ENCODE measurements around the gene PDCD6IP. TPM values are rescaled to one million over a fixed set of nuclear protein-coding genes. Genes with fewer than 3 reads are reported as not detected.

The PDCD6IP gene
- total and polyA plus RNA-seq, 2 donors = 74.3 to 250 TPM

DNA sequence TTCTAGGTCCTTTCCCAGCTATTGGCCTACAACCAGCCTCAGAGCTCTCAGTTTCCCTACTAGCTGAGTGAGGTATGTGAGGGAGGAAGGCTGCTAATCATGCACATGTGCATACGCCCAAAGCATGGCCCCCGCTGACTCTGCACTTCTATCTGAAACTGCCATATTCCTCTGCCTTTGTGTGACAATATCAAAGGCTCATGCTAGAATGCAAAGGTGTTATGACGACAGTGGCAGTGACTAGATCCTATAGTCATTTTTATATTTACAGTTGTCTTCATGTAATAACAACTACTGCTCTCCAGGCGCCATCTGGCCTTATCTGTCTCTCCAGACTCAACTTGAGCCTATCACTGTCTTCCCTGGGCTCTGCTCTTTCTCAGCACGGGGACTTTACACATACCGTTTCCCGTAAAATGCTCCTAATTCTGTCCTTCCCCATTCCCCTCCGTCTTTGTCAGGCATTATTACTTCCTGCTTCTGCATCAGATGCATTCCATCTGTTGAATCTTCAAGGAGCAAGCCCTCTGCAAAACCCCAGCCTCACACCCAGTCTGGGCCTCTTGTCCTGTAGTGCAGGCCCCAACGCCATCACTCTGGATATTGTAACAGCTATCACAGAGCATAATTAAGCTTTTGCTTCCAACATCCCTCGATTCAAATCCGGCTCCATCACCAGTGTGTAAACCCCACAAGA lies 102.5 kb downstream of the PDCD6IP start:
- no peak overlapping the region for H3K27ac ChIP-seq (ENCODE audit: low read depth)
- DNase-seq (ENCODE audit: extremely low spot score) = no peak
- 51% methylated on average over 11 of the region's 11 CpGs for WGBS
- H3K36me3 ChIP-seq (ENCODE audit: insufficient read depth) = no peaks in the 10 kb centered on the region
- no peak overlapping the region for H3K4me3 ChIP-seq (ENCODE audit: low read depth, low read length)
- no peaks in the 10 kb centered on the region for H3K4me1 ChIP-seq (ENCODE audit: insufficient read depth)

DNA sequence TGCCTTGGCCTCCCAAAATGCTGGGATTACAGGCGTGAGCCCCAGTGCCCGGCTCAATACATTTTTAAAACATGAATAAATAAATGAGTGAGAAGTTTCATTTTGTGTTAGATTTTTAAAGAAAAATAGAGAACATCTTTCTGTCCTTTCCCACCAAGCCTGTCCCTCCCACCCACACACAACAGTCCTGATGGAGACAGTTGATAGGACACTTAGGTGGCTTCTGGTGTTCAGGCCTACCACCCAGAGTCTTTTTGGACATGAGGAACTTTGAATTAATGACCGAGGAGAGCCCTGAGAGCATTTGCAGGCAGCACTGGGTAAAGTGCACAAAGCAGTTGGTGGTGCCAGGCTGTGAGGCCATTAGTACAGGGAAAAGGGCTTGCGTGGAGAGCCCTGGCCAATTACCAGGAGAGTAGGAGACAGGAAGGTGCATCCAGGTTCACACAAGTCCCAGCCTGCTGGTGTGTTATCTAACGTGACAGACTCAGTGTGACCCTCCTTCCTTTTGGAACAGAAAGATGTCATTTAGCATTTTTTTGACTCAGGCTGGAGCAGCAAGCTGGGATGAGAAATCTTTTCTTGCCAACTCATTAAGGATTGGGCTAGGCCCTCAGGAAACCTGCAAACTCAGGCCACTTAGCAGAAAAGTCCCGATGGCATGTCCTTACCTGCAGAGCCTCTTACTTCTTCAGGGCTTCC lies 103.6 kb downstream of the PDCD6IP start:
- no peak overlapping the region for H3K27ac ChIP-seq (ENCODE audit: low read depth)
- no peaks in the 10 kb centered on the region for H3K36me3 ChIP-seq (ENCODE audit: insufficient read depth)
- WGBS = 85% methylated on average over 6 of the region's 6 CpGs
- DNase-seq (ENCODE audit: extremely low spot score) = no peak
- no peaks in the 10 kb centered on the region for H3K4me1 ChIP-seq (ENCODE audit: insufficient read depth)
- no peak overlapping the region for H3K4me3 ChIP-seq (ENCODE audit: low read depth, low read length)

DNA sequence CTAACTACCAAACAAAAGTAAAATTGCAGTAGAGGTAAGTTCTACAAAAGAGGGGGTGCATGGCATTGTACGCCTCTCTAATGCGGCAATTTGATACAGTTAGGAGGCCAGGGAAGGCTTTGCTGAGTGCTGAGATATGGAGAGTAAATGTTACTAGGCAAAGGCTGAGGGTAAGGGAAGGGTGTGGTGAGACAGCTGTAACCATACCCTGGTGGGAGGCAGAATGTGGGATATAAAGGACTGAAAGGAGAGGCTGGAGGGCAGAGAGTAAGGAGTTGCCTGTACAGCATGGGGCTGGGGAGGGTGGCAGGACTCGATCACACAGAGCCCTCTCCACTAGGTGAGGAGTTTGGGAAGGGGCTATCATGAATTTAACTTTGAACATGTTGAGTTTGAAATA lies 106.3 kb downstream of the PDCD6IP start:
- no peak overlapping the region for H3K27ac ChIP-seq (ENCODE audit: low read depth)
- DNase-seq (ENCODE audit: extremely low spot score) = no peak
- 96% methylated on average over 3 of the region's 3 CpGs for WGBS

DNA sequence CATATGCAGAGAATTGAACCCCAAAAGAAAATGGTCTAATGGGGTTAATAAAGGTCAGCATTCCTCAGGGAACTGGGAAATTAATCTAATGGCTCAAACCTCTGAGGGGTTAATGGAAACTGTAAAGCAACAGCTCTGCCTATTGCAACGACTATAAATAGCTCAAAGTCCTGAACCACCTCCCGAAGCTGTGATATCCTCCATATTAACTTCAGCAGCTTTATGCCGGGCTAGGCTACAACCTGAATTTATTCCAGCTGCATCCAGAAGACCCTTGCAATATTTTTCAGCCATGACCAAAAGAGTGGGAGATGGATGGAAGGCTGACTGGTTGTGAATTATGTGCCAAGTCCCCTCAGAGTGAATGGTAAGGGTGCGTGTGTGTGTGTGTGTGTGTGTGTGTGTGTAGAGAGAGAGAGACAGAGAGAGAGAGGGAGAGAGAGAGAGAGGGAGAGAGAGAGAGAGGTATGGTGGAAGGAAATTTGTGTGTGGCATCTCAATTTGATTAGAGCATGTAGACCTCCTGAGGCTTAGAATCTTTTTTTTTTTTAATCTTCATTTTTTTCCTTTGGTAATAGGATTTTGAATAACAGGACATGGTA lies 109.9 kb downstream of the PDCD6IP start:
- Histone ChIP-seq H3K4me3 (ENCODE audit: low read depth, low read length) (no peak overlapping the region), H3K27ac (ENCODE audit: low read depth) (no peak overlapping the region), H3K36me3 (ENCODE audit: insufficient read depth) (no peaks in the 10 kb centered on the region), H3K4me1 (ENCODE audit: insufficient read depth) (no peaks in the 10 kb centered on the region)
- 34% methylated on average over 4 of the region's 4 CpGs for WGBS
- DNase-seq (ENCODE audit: extremely low spot score) = no peak

More for the DNA sequence above, 106.3 kb downstream of the PDCD6IP start:
- Histone ChIP-seq H3K4me1 (ENCODE audit: insufficient read depth) (no peaks in the 10 kb centered on the region), H3K36me3 (ENCODE audit: insufficient read depth) (no peaks in the 10 kb centered on the region), H3K4me3 (ENCODE audit: low read depth, low read length) (no peak overlapping the region)

DNA sequence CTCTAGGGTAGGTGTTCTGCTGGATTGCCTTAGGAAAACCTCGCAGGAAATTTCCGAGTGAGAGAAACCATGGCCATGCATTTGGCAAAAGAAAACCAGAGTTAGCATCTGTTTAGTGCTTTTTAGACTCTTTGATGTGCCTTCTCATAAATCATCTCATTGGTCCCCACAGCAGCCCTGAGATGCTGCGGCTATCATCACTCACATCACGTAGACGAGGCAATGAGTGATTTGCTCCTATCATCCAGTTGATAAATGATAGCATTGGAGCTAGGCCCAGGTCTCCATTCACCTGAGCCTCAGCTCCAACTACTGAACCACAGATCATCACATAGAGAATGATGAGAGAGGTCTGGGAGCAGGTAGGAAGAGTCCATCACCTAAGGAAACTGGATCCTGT lies 111.1 kb downstream of the PDCD6IP start:
- H3K27ac ChIP-seq (ENCODE audit: low read depth) = no peak overlapping the region
- no peak for DNase-seq (ENCODE audit: extremely low spot score)
- H3K4me3 ChIP-seq (ENCODE audit: low read depth, low read length) = no peak overlapping the region
- H3K4me1 ChIP-seq (ENCODE audit: insufficient read depth) = no peaks in the 10 kb centered on the region
- no peaks in the 10 kb centered on the region for H3K36me3 ChIP-seq (ENCODE audit: insufficient read depth)
- WGBS = 80% methylated on average over 5 of the region's 5 CpGs

DNA sequence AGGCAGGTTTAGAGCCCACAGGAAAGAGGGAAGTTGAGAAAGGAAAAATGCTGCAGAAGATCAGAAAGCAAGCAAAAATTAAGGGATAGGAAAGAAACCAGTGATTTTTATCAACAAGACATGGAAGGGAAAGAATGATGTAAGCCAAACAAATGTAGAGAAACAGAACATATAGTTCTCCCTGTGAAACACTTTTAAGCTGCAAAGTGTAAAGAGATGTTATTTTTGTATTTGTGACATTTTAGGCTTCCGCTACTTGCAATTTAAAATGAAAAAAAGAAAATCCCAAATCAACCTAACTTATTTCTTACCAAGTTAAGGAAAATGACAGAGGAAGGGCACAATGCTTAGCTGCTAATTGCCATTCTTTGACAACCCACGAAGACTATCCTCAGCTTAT lies 111.6 kb downstream of the PDCD6IP start:
- no peaks in the 10 kb centered on the region for H3K36me3 ChIP-seq (ENCODE audit: insufficient read depth)
- 85% methylated on average over 2 of the region's 2 CpGs for WGBS

DNA sequence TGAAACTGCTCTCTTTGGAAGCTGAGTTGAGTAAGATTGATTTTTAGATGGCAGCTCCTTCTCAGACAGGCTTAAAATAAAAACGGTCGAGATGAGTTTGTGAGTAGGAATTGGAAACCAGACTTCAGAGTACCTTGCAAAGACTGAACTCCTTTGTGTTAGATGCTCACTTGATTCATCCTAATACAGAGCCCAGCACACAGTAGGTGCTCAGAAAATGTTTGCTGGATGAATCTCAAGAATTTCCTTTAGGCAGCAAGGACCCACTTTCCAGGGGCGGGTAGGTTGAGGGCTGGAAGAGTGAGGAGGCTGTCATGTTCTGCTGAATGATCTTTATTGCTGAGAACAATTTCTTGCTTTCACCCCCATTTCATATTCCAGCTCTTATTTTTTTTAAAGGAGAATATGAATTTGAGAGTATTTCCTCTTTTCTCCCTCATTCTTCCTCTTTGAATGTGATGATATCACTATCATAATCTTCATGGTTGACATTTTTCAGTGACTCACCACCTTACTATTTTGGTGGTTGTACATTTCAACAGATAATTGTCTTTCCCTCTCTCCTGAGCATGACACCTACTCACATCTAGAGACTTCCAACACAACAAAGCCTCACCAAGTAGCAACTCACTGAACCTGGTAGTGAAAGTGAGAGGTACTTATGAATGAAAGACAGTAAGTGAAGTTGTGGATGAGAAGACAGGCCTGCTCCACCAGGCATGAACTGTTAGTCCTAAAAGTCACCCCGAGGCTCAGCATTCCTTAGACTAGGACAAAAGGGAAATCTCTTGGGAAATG lies 113.3 kb downstream of the PDCD6IP start:
- 90% methylated on average over 4 of the region's 4 CpGs for WGBS
- no peak for DNase-seq (ENCODE audit: extremely low spot score)
- H3K36me3 ChIP-seq (ENCODE audit: insufficient read depth) = no peaks in the 10 kb centered on the region
- H3K4me3 ChIP-seq (ENCODE audit: low read depth, low read length) = no peak overlapping the region
- H3K27ac ChIP-seq (ENCODE audit: low read depth) = no peak overlapping the region
- H3K4me1 ChIP-seq (ENCODE audit: insufficient read depth) = no peaks in the 10 kb centered on the region

More for the DNA sequence above, 111.6 kb downstream of the PDCD6IP start:
- DNase-seq (ENCODE audit: extremely low spot score) = no peak
- Histone ChIP-seq H3K4me3 (ENCODE audit: low read depth, low read length) (no peak overlapping the region), H3K27ac (ENCODE audit: low read depth) (no peak overlapping the region), H3K4me1 (ENCODE audit: insufficient read depth) (no peaks in the 10 kb centered on the region)

DNA sequence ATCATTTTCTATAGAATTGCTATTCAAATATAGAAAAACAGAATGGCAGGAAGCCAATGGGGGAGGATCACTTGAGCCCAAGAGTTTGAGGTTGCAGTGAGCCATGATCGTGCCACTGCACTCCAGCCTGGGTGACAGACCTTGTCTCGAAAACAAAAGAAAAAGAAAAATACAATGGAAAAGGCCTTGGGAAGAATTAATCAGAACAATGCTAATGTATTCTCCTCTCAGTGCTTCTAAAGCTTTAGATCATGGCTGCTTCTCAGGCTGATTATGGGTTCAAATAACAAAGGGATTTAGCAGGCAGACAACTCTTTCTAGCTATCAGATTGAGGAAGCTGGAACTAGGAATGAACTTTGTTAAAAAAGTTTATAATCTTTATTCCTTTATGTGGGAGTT lies 115.8 kb downstream of the PDCD6IP start:
- 83% methylated on average over 2 of the region's 2 CpGs for WGBS
- no peak overlapping the region for H3K27ac ChIP-seq (ENCODE audit: low read depth)
- H3K4me1 ChIP-seq (ENCODE audit: insufficient read depth) = no peaks in the 10 kb centered on the region
- H3K4me3 ChIP-seq (ENCODE audit: low read depth, low read length) = no peak overlapping the region
- no peak for DNase-seq (ENCODE audit: extremely low spot score)
- H3K36me3 ChIP-seq (ENCODE audit: insufficient read depth) = no peaks in the 10 kb centered on the region

DNA sequence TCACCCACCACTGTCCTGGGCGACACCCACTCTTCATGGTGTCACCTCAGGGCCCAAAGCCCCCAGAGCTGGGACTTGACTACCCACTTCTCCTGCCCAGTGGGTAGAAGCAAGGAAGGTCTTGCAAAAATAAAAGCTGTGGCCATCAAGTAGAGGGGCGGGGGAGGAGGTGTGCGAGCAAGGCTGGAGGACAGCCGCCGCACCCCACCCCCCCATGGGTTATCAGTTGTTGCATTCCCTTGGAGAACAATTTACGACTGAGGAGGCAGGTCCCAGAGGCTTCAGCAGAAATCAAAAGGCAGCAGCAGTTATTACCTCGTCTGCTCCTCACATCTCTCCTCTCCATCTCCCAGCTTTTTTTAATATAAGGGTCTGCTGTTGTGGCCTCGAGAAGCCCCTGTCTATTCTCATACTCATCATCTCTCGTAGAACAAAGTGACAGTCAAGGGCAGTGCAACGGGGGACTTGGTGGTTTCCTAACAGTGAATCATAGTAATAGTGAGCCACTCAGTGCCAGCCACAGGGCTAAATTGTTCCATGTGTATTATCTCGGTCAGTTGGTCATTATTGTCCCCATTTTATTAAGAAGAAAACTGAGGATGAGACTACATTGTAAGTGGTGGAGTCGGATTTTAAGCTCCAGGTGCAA lies 116.4 kb downstream of the PDCD6IP start:
- WGBS = 61% methylated on average over 12 of the region's 12 CpGs
- H3K4me3 ChIP-seq (ENCODE audit: low read depth, low read length) = no peak overlapping the region
- H3K36me3 ChIP-seq (ENCODE audit: insufficient read depth) = no peaks in the 10 kb centered on the region

DNA sequence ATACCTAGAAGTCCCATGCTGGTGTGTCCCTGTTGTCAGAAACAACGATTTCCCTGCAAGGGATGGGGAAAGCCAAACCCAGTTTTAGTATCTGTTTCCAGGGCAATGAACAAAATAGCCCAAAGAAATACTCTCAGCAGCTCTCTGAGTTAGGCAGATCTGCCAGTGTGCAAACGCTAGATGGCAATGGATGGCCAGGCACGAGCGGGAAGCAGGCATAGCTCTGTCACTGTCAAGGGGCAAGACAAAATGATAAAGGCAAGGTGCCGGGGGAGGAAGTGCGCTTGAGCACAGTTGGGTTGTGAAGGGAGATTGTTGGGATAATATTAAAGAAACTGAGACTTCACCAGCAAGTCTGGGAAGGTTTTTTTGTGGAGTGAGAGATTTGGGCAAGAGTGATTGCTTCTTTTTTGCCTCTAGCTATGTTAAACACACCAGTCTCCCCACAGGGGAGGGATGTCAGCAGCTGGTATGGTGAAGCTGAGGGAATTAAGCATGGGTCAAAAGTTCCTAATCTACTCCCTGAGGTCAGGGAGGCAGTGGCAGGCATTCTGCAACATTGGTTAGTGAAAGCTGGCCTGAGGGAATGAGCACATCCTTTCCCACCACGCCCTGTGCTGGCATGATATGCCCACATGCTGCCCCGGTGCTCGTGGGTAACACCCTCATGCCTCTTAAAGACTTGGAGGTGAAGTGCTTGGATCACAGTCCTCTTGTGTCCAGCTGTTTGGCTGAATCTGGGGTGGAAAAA lies 117.5 kb downstream of the PDCD6IP start:
- DNase-seq (ENCODE audit: extremely low spot score) = no peak

More for the DNA sequence above, 116.4 kb downstream of the PDCD6IP start:
- DNase-seq (ENCODE audit: extremely low spot score) = no peak
- no peak overlapping the region for H3K27ac ChIP-seq (ENCODE audit: low read depth)
- no peaks in the 10 kb centered on the region for H3K4me1 ChIP-seq (ENCODE audit: insufficient read depth)

DNA sequence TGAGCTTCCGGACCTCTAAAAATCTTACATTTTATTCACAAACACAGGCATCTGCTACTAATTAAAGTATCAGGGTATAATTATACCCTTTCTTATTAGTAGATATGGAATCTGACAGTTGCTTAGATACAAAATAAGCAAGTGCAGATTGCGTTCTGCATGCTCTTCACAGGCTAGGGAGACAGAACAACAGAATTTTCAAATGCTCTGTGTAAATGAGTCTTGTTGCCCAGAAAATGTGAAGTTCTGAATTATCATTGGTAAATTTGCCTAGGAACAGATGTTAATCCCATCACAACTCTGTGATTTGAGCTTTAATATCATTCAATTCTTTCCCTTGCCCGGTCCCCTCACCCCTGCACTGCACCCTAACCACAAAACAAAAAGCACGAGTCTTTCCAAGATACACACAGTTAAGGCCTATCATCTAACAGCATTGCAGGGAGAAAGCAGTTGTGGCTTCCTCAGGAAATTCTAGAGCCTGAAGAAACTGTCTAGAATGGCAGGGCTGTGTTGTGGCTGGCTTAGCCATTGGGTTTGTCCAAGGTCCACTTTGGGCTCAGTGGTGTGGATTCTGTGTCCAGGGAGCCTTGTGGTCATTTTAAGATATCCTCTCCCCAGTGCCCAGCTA lies 119.8 kb downstream of the PDCD6IP start:
- 78% methylated on average over 4 of the region's 4 CpGs for WGBS
- H3K4me1 ChIP-seq (ENCODE audit: insufficient read depth) = no peaks in the 10 kb centered on the region
- DNase-seq (ENCODE audit: extremely low spot score) = no peak
- H3K36me3 ChIP-seq (ENCODE audit: insufficient read depth) = no peaks in the 10 kb centered on the region
- H3K27ac ChIP-seq (ENCODE audit: low read depth) = no peak overlapping the region
- H3K4me3 ChIP-seq (ENCODE audit: low read depth, low read length) = no peak overlapping the region

More for the DNA sequence above, 117.5 kb downstream of the PDCD6IP start:
- Histone ChIP-seq H3K36me3 (ENCODE audit: insufficient read depth) (no peaks in the 10 kb centered on the region), H3K4me1 (ENCODE audit: insufficient read depth) (no peaks in the 10 kb centered on the region), H3K27ac (ENCODE audit: low read depth) (no peak overlapping the region), H3K4me3 (ENCODE audit: low read depth, low read length) (no peak overlapping the region)
- WGBS = 49% methylated on average over 9 of the region's 9 CpGs

Measured in urinary bladder (tissue), 4 donors.